ENCODE data around the gene SLCO2A1. TPM values are rescaled to one million over a fixed set of nuclear protein-coding genes. Genes with fewer than 3 reads are reported as not detected.

Gene SLCO2A1
- total and polyA plus RNA-seq, 11 donors = 2.8 to 28.4 (median 13.9) TPM

DNA sequence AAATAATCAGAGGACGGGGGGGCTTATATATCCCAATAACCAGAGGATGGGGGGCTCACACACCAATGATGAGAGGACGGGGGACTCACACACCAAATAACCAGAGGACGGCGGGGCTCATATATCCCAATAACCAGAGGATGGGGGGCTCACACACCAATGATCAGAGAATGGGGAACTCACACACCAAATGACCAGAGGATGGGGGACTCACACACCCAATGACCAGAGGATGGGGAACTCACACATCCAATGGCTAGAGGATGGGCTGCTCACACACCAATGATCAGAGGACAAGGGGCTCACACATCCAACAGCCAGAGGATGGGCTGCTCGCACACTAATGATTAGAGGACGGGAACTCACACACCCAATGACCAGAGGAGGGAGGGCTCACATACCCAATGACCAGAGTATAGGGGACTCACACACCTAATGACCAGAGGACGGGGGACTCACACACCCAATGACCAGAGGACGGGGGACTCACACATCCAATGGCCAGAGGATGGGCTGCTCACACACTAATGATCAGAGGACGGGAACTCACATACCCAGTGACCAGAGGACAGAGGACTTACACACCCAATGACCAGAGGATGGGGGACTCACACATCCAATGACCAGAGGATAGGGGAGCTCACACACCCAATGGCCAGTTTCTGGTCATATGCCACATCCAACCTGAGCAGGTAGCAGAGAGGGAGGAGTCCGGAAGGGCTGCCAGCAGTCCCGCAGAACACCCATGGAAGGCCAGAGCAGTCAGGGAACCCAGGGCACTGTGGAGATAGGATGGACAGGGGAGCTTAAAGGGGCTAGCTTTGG is 144.6 kb downstream of the SLCO2A1 start:
- Histone ChIP-seq H3K9me3 (peaks cover 0 to 8% (median 0%) of the 10 kb centered on the region in 12 donors), H3K4me1 (peaks cover 0 to 41% (median 9%) of the 10 kb centered on the region in 12 donors), H3K4me3 (no peak overlapping the region), H3K27ac (no peak overlapping the region), H3K36me3 (no peaks in the 10 kb centered on the region), H3K27me3 (no peaks in the 10 kb centered on the region)
- no peak for ATAC-seq
- intact Hi-C loops (cut with DNase I) = loop anchor here in 1 of 10 donors (5.0 kb wide), 1 partner anchor 38 kb away; no protein-coding TSS in a partner anchor
- no peak for TF ChIP-seq POLR2A (IDR thresholded peaks at IDR 0.05)
- TF ChIP-seq, protein P1, sequence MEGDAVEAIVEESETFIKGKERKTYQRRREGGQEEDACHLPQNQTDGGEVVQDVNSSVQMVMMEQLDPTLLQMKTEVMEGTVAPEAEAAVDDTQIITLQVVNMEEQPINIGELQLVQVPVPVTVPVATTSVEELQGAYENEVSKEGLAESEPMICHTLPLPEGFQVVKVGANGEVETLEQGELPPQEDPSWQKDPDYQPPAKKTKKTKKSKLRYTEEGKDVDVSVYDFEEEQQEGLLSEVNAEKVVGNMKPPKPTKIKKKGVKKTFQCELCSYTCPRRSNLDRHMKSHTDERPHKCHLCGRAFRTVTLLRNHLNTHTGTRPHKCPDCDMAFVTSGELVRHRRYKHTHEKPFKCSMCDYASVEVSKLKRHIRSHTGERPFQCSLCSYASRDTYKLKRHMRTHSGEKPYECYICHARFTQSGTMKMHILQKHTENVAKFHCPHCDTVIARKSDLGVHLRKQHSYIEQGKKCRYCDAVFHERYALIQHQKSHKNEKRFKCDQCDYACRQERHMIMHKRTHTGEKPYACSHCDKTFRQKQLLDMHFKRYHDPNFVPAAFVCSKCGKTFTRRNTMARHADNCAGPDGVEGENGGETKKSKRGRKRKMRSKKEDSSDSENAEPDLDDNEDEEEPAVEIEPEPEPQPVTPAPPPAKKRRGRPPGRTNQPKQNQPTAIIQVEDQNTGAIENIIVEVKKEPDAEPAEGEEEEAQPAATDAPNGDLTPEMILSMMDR (IDR thresholded peaks at IDR 0.05) = no peak
- 88 to 94% (median 93%) methylated on average over 11 of the region's 11 CpGs for WGBS, 4 donors
- DNase-seq = peak in 1 of 5 donors; percentile 9

DNA sequence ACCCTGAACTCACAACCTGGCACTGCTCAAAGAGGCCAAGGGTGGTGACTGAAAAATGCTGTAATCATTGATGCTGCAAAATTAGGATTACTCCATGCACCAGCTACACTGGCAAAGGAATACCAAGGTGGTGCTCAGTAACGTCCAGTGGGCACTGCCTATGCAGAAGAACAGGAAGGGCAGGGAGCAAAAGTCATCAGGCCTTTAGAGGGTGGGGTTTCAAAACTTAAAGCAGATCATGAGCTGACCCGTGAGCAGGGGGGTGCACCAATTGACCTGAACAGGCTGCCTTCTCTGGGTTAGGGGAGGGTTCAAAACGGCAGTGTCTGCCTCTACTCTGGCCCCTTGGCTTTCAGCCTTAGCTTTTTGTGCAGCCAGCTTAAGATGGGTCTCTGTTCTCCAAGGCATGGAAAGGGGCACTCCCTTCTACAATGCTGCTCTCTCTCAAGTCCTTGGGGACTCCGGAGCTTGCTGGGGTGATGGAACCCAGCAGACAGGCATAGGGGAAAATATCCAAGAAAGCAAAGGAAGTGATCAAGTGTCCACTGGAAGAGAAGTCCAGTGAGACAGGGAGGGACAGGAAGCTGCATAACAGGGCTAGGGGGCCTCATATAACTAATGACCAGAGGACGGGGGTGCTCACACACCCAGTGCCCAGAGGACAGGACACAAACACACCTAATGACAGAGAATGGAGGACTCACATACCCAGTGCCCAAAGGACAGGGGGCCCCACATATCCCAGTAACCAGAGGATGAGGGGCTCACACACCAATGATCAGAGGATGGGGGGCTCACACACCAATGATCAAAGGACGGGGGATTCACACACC is 145.5 kb downstream of the SLCO2A1 start:
- no peak overlapping the region for H3K4me3 ChIP-seq
- intact Hi-C loops (cut with DNase I) = loop anchor here in 1 of 10 donors (5.0 kb wide), 1 partner anchor 37 kb away; no protein-coding TSS in a partner anchor
- H3K36me3 ChIP-seq = no peaks in the 10 kb centered on the region
- no peak overlapping the region for H3K27ac ChIP-seq
- no peaks in the 10 kb centered on the region for H3K27me3 ChIP-seq
- WGBS, 4 donors = 72 to 80% (median 76%) methylated on average over 6 of the region's 6 CpGs
- peaks cover 0 to 41% (median 9%) of the 10 kb centered on the region in 12 donors for H3K4me1 ChIP-seq
- H3K9me3 ChIP-seq = peaks cover 0 to 9% (median 0%) of the 10 kb centered on the region in 12 donors
- ATAC-seq = no peak
- DNase-seq = peak in 1 of 5 donors; percentile 4
- TF ChIP-seq POLR2A (IDR thresholded peaks at IDR 0.05) = no peak
- TF ChIP-seq, protein P1 (IDR thresholded peaks at IDR 0.05) = no peak

DNA sequence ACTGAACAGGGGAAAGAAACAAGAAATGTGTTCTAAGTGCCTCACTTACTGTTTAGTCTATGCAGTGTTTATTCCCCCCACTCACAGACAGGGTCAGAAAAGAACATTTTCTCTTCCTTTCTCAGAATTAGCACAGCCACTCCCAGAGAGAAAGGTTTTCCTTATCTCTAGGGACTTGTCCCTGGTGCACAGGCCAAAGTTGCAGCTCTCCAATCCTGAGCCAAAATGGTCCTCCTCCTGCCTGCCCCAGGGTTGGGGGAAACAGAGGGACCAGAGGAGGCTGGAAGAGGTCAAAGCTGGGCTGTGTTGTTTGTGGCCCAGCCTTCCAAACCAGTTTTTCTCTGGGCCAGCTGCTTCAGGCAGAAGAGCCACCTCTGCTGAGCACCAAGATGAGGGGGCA is 146.1 kb downstream of the SLCO2A1 start:
- Histone ChIP-seq H3K4me1 (peaks cover 0 to 38% (median 9%) of the 10 kb centered on the region in 12 donors), H3K4me3 (no peak overlapping the region), H3K9me3 (peaks cover 0 to 16% (median 2%) of the 10 kb centered on the region in 12 donors), H3K27ac (no peak overlapping the region), H3K27me3 (no peaks in the 10 kb centered on the region), H3K36me3 (no peaks in the 10 kb centered on the region)
- peak in 1 of 5 donors; percentile 7 for DNase-seq
- intact Hi-C loops (cut with DNase I) = loop anchor here in 1 of 10 donors (5.0 kb wide), 1 partner anchor 36 kb away; no protein-coding TSS in a partner anchor
- ATAC-seq = peak in 1 of 4 donors; percentile 32
- TF ChIP-seq POLR2A (IDR thresholded peaks at IDR 0.05) = no peak
- TF ChIP-seq, protein P1 (IDR thresholded peaks at IDR 0.05) = no peak
